Myocyte (in vitro differentiated cells): ENCODE measurements around the gene APBA1. TPM values are rescaled to one million over a fixed set of nuclear protein-coding genes. Genes with fewer than 3 reads are reported as not detected.
"Not testable (repeated sequence)": the region's sequence is repeated elsewhere in the genome, so short reads cannot be mapped to it uniquely, and the experiment has no call there.

Experiments used
- DNase-seq: peaks from one replicate; pipeline ENCODE4 v3.0.0-alpha.2; 2012; ENCODE audit warnings: low read depth
- total RNA-seq: library from RNA; depleted of rRNA; stranded (reverse); fragments of >200 nt; gene quantifications from 2 replicates; pipeline ENCODE4 v1.2.3, GENCODE V29; 2014

The APBA1 gene
- total RNA-seq, 1 donor from 2014 or later = 4.0 TPM

GRCh38 chr9:69420611-69421270, 251.4 kb downstream of the APBA1 start:
- DNase-seq = no peak

- DNase-seq = peak; percentile 78
Measured at GRCh38 chr9:69412741-69413150, 259.4 kb downstream of the APBA1 start.

GRCh38 chr9:69411931-69412740, 260.0 kb downstream of the APBA1 start:
- no peak for DNase-seq

- DNase-seq = no peak
Measured at GRCh38 chr9:69411246-69411645, 260.9 kb downstream of the APBA1 start.

- not testable (repeated sequence) for DNase-seq
Measured at GRCh38 chr9:69409936-69410335, 262.2 kb downstream of the APBA1 start.

GRCh38 chr9:69400470-69400869, 271.7 kb downstream of the APBA1 start:
- no peak for DNase-seq

GRCh38 chr9:69397384-69398214, 274.6 kb downstream of the APBA1 start:
- DNase-seq = peak; percentile 75

GRCh38 chr9:69396759-69397158, 275.4 kb downstream of the APBA1 start:
- no peak for DNase-seq

GRCh38 chr9:69395718-69396117, 276.5 kb downstream of the APBA1 start:
- DNase-seq = no peak

- DNase-seq = no peak
Measured at GRCh38 chr9:69393425-69393824, 278.7 kb downstream of the APBA1 start.

GRCh38 chr9:69392826-69393225, 279.3 kb downstream of the APBA1 start:
- DNase-seq = peak; percentile 50

- DNase-seq = peak; percentile 36
Measured at GRCh38 chr9:69391946-69392345, 280.2 kb downstream of the APBA1 start.

- no peak for DNase-seq
Measured at GRCh38 chr9:69391487-69391886, 280.7 kb downstream of the APBA1 start.

- no peak for DNase-seq
Measured at GRCh38 chr9:69389437-69389995, 282.7 kb downstream of the APBA1 start.

GRCh38 chr9:69388596-69388995, 283.6 kb downstream of the APBA1 start:
- no peak for DNase-seq

- no peak for DNase-seq
Measured at GRCh38 chr9:69386651-69387050, 285.5 kb downstream of the APBA1 start.

- DNase-seq = no peak
Measured at GRCh38 chr9:69385581-69386033, 286.6 kb downstream of the APBA1 start.

- no peak for DNase-seq
Measured at GRCh38 chr9:69382135-69382534, 290.0 kb downstream of the APBA1 start.

GRCh38 chr9:69380811-69381210, 291.4 kb downstream of the APBA1 start:
- peak; percentile 93 for DNase-seq

GRCh38 chr9:69380301-69380700, 291.9 kb downstream of the APBA1 start:
- peak; percentile 78 for DNase-seq

- DNase-seq = peak; percentile 96
Measured at GRCh38 chr9:69379270-69379982, 292.7 kb downstream of the APBA1 start.
